ENCODE data around the gene SLC44A5. TPM values are rescaled to one million over a fixed set of nuclear protein-coding genes. Genes with fewer than 3 reads are reported as not detected.

Gene SLC44A5
- total RNA-seq, 4 donors from 2014 or later, result 0.27 to 1.1 (median 0.42) TPM

- Histone ChIP-seq H3K4me1 (no peaks in the 10 kb centered on the region), H3K9me3 (no peaks in the 10 kb centered on the region), H3K36me3 (no peaks in the 10 kb centered on the region), H3K27ac (no peak overlapping the region), H3K27me3 (no peaks in the 10 kb centered on the region), H3K4me3 (no peak overlapping the region)
- TF ChIP-seq POLR2A (IDR thresholded peaks at IDR 0.05), result no peak
- no peak for TF ChIP-seq CTCF (IDR thresholded peaks at IDR 0.05)
- no peak for TF ChIP-seq EP300 (IDR thresholded peaks at IDR 0.05)
- TF ChIP-seq POLR2AphosphoS5 (IDR thresholded peaks at IDR 0.05), result no peak
- ATAC-seq, result no peak
- WGBS, 2 donors (ENCODE audit: low coverage in 1 of 2), result 79 to 100% methylated on average over 2 of the region's 2 CpGs
Measured at GRCh38 chr1:75431843-75432242, 179.1 kb downstream of the SLC44A5 start.

GRCh38 chr1:75430526-75430925 is 180.4 kb downstream of the SLC44A5 start:
- Histone ChIP-seq H3K27me3 (no peaks in the 10 kb centered on the region), H3K36me3 (no peaks in the 10 kb centered on the region), H3K9me3 (no peaks in the 10 kb centered on the region), H3K4me3 (no peak overlapping the region), H3K27ac (no peak overlapping the region), H3K4me1 (no peaks in the 10 kb centered on the region)
- no peak for ATAC-seq
- TF ChIP-seq CTCF (IDR thresholded peaks at IDR 0.05) (no peak), POLR2AphosphoS5 (IDR thresholded peaks at IDR 0.05) (no peak), POLR2A (IDR thresholded peaks at IDR 0.05) (no peak), EP300 (IDR thresholded peaks at IDR 0.05) (no peak)

- Histone ChIP-seq H3K4me3 (no peak overlapping the region), H3K9me3 (no peaks in the 10 kb centered on the region), H3K27ac (no peak overlapping the region), H3K4me1 (no peaks in the 10 kb centered on the region), H3K36me3 (no peaks in the 10 kb centered on the region), H3K27me3 (no peaks in the 10 kb centered on the region)
- TF ChIP-seq EP300 (IDR thresholded peaks at IDR 0.05) (no peak), POLR2AphosphoS5 (IDR thresholded peaks at IDR 0.05) (no peak), POLR2A (IDR thresholded peaks at IDR 0.05) (no peak), CTCF (IDR thresholded peaks at IDR 0.05) (no peak)
- 67 to 83% methylated on average over 2 to 8 of the region's 10 CpGs for WGBS, 2 donors (ENCODE audit: low coverage in 1 of 2)
- no peak for ATAC-seq
Measured at GRCh38 chr1:75426688-75427087, 184.2 kb downstream of the SLC44A5 start.

- Histone ChIP-seq H3K27ac (no peak overlapping the region), H3K4me3 (no peak overlapping the region), H3K36me3 (no peaks in the 10 kb centered on the region), H3K4me1 (no peaks in the 10 kb centered on the region), H3K9me3 (no peaks in the 10 kb centered on the region), H3K27me3 (no peaks in the 10 kb centered on the region)
- ATAC-seq, result no peak
- TF ChIP-seq POLR2AphosphoS5 (IDR thresholded peaks at IDR 0.05) (no peak), CTCF (IDR thresholded peaks at IDR 0.05) (no peak), POLR2A (IDR thresholded peaks at IDR 0.05) (no peak), EP300 (IDR thresholded peaks at IDR 0.05) (no peak)
- 70 to 88% methylated on average over 3 of the region's 3 CpGs for WGBS, 2 donors (ENCODE audit: low coverage in 1 of 2)
Measured at GRCh38 chr1:75425001-75425650, 185.8 kb downstream of the SLC44A5 start.

- WGBS, 2 donors (ENCODE audit: low coverage in 1 of 2), result 55 to 72% methylated on average over 5 of the region's 5 CpGs
- ATAC-seq, result no peak
- no peaks in the 10 kb centered on the region for H3K4me1 ChIP-seq
- TF ChIP-seq POLR2AphosphoS5 (IDR thresholded peaks at IDR 0.05) (no peak), POLR2A (IDR thresholded peaks at IDR 0.05) (no peak), CTCF (IDR thresholded peaks at IDR 0.05) (no peak), EP300 (IDR thresholded peaks at IDR 0.05) (no peak)
- no peaks in the 10 kb centered on the region for H3K27me3 ChIP-seq
- H3K9me3 ChIP-seq, result no peaks in the 10 kb centered on the region
- H3K4me3 ChIP-seq, result no peak overlapping the region
- H3K27ac ChIP-seq, result no peak overlapping the region
- H3K36me3 ChIP-seq, result no peaks in the 10 kb centered on the region
Measured at GRCh38 chr1:75423616-75424015, 187.3 kb downstream of the SLC44A5 start.
